Esophagus muscularis mucosa (tissue), 4 donors: ENCODE measurements around the gene CRB1. TPM values are rescaled to one million over a fixed set of nuclear protein-coding genes. Genes with fewer than 3 reads are reported as not detected.

Experiments
- DNase-seq: peaks from one replicate; pipeline ENCODE4 v3.0.0-alpha.2; 2017; ENCODE audit errors: extremely low spot score
- H3K27ac ChIP-seq, 4 donors: fragments of 200-600 bp; sonication (generic); replicated peaks in 1 of 4; 1 replicate in 3 of 4; 2 replicates in 1 of 4; pipeline ENCODE4 v1.5.1; 2016 to 2019; ENCODE audit warnings: mild to moderate bottlenecking in 1 of 4
- H3K27me3 ChIP-seq, 4 donors: fragments of 200-600 bp; sonication (generic); one replicate each; pipeline versions ENCODE4 v1.5.1 to v1.6.0; 2016 to 2019
- H3K36me3 ChIP-seq, 4 donors: fragments of 200-600 bp; sonication (generic); one replicate each; pipeline ENCODE4 v1.5.1; 2016 to 2019
- H3K4me1 ChIP-seq, 4 donors: fragments of 200-600 bp; sonication (generic); one replicate each; pipeline ENCODE4 v1.5.1; 2016 to 2019
- H3K4me3 ChIP-seq, 4 donors: fragments of 200-600 bp; sonication (generic); 1 replicate in 2 of 4; 2 replicates in 2 of 4; pipeline ENCODE4 v1.5.1; 2016 to 2019; ENCODE audit warnings: mild to moderate bottlenecking in 4 of 4, moderate library complexity in 1 of 4
- H3K9me3 ChIP-seq, 4 donors: fragments of 200-600 bp; sonication (generic); 1 replicate in 3 of 4; 2 replicates in 1 of 4; pipeline ENCODE4 v1.5.1; 2016 to 2019
- CTCF ChIP-seq, 3 experiments: fragments of 200-600 bp in 2 of 3; fragments of 450-650 bp in 1 of 3; sonication (generic) in 2 of 3; IDR thresholded peaks; one replicate each; pipeline ENCODE4 v1.5.1; 2017 to 2019; ENCODE audit warnings: antibody characterized with exemption in 3 of 3, mild to moderate bottlenecking in 2 of 3, moderate library complexity in 1 of 3
- EP300 ChIP-seq: sonication (generic); formaldehyde crosslinking; IDR thresholded peaks from one replicate; pipeline ENCODE4 v1.6.1; 2017; ENCODE audit warnings: antibody characterized with exemption
- POLR2A ChIP-seq: fragments of 450-650 bp; IDR thresholded peaks from one replicate; pipeline ENCODE4 v1.6.1; 2017; ENCODE audit warnings: antibody characterized with exemption, moderate library complexity, mild to moderate bottlenecking, low read depth
- POLR2AphosphoS5 ChIP-seq, 2 donors: sonication (generic); formaldehyde crosslinking; IDR thresholded peaks; one replicate each; pipeline ENCODE4 v1.6.1; 2017; ENCODE audit warnings: antibody characterized with exemption in 2 of 2
- whole genome bisulfite sequencing: methylation state at CpG from one replicate; pipeline ENCODE4 v1.1.5; 2018; 5-methylcytosine and 5-hydroxymethylcytosine counted together
- intact Hi-C: fragments of 100-400 bp; cut with DNase I; formaldehyde crosslinking; loops from one replicate; pipeline ENCODE4 v1.15.1; 2023
- total RNA-seq, 4 donors: library from RNA; depleted of rRNA; stranded (reverse); fragments of >200 nt; gene quantifications; one replicate each; pipeline versions ENCODE4 v1.1.0 to v1.2.1, GENCODE V29; 2016

The CRB1 gene
- total RNA-seq, 4 donors from 2014 or later, result 0.23 to 0.83 (median 0.38) TPM

GRCh38 chr1:197453376-197454058, 185.5 kb downstream of the CRB1 start:
- Histone ChIP-seq H3K36me3 (no peaks in the 10 kb centered on the region), H3K4me3 (no peak overlapping the region), H3K27ac (no peak overlapping the region), H3K4me1 (no peaks in the 10 kb centered on the region), H3K27me3 (no peaks in the 10 kb centered on the region), H3K9me3 (no peaks in the 10 kb centered on the region)
- WGBS, result 97% methylated on average over 1 of the region's 1 CpG
- no peak for DNase-seq
- TF ChIP-seq CTCF (IDR thresholded peaks at IDR 0.05) (no peak), POLR2AphosphoS5 (IDR thresholded peaks at IDR 0.05) (no peak), EP300 (no peak), POLR2A (no peak)
- intact Hi-C loops, result no loop called here

GRCh38 chr1:197462539-197462938, 194.5 kb downstream of the CRB1 start:
- Histone ChIP-seq H3K4me1 (peaks cover 0 to 16% (median 4%) of the 10 kb centered on the region in 4 donors), H3K9me3 (no peaks in the 10 kb centered on the region), H3K4me3 (no peak overlapping the region), H3K27me3 (no peaks in the 10 kb centered on the region), H3K36me3 (no peaks in the 10 kb centered on the region), H3K27ac (no peak overlapping the region)
- WGBS, result 92% methylated on average over 5 of the region's 5 CpGs
- TF ChIP-seq POLR2AphosphoS5 (IDR thresholded peaks at IDR 0.05), result no peak
- no peak for TF ChIP-seq CTCF (IDR thresholded peaks at IDR 0.05)
- no peak for TF ChIP-seq POLR2A
- no peak for TF ChIP-seq EP300
- intact Hi-C loops, result no loop called here
- no peak for DNase-seq

GRCh38 chr1:197463142-197463541, 195.1 kb downstream of the CRB1 start:
- no peak for DNase-seq
- Histone ChIP-seq H3K27ac (no peak overlapping the region), H3K4me1 (peaks cover 0 to 16% (median 4%) of the 10 kb centered on the region in 4 donors), H3K27me3 (no peaks in the 10 kb centered on the region), H3K9me3 (no peaks in the 10 kb centered on the region), H3K4me3 (no peak overlapping the region), H3K36me3 (no peaks in the 10 kb centered on the region)
- intact Hi-C loops, result no loop called here
- TF ChIP-seq POLR2AphosphoS5 (IDR thresholded peaks at IDR 0.05) (no peak), EP300 (no peak), POLR2A (no peak), CTCF (IDR thresholded peaks at IDR 0.05) (no peak)

- Histone ChIP-seq H3K4me1 (peaks cover 0 to 16% (median 4%) of the 10 kb centered on the region in 4 donors), H3K27me3 (no peaks in the 10 kb centered on the region), H3K36me3 (no peaks in the 10 kb centered on the region), H3K9me3 (no peaks in the 10 kb centered on the region), H3K4me3 (no peak overlapping the region), H3K27ac (peak overlapping the region; percentile 20 to 69 (median 44))
- no peak for DNase-seq
- 16% methylated on average over 7 of the region's 7 CpGs for WGBS
- intact Hi-C loops, result no loop called here
- no peak for TF ChIP-seq CTCF (IDR thresholded peaks at IDR 0.05)
- no peak for TF ChIP-seq POLR2A
- peak; percentile 41 to 75 for TF ChIP-seq POLR2AphosphoS5 (IDR thresholded peaks at IDR 0.05)
- no peak for TF ChIP-seq EP300
These were observed 196.0 kb downstream of the CRB1 start for GRCh38 chr1:197464044-197464443.
